ENCODE measurements around the gene SERGEF. TPM values are rescaled to one million over a fixed set of nuclear protein-coding genes. Genes with fewer than 3 reads are reported as not detected.

Gene SERGEF
- total and polyA plus RNA-seq, 2 of the 13 experiments (the other 11 are each of a cell fraction or from before 2014, with no cell fraction given) = 54.5 to 114 TPM

- TF ChIP-seq STAG1 (CRISPR knock-in tag; IDR thresholded peaks at IDR 0.05) (peak; percentile 94), HNRNPL (IDR thresholded peaks at IDR 0.05; ENCODE audit: low read depth, low read length) (0 out of 2 replicates have a peak, but pooled peaks have one; percentile 36), TBP (CRISPR knock-in tag; IDR thresholded peaks at IDR 0.05) (no peak), ATAD3A (CRISPR knock-in tag; IDR thresholded peaks at IDR 0.05) (no peak), KLF9 (CRISPR knock-in tag; IDR thresholded peaks at IDR 0.05; ENCODE audit: low read depth) (no peak), ZFY (CRISPR knock-in tag; IDR thresholded peaks at IDR 0.05) (peak; percentile 22; the same call in 1 of the 2 replicates), MAZ (IDR thresholded peaks at IDR 0.05; ENCODE audit: borderline replicate concordance, low read depth, low read length) (no peak), MAZ (CRISPR knock-in tag; IDR thresholded peaks at IDR 0.05; ENCODE audit: low read depth) (no peak), ZBTB43 (CRISPR knock-in tag; conservative IDR thresholded peaks at IDR 0.05) (no peak), ZNF333 (CRISPR knock-in tag; IDR thresholded peaks at IDR 0.05; ENCODE audit: borderline replicate concordance) (no peak), ZC3H13 (CRISPR knock-in tag; IDR thresholded peaks at IDR 0.05) (no peak), MAFK (conservative IDR thresholded peaks at IDR 0.05 in 1 of 2, IDR thresholded peaks at IDR 0.05 in 1 of 2; ENCODE audit: low read length in 2 of 2) (no peak), HHEX (CRISPR knock-in tag; IDR thresholded peaks at IDR 0.05) (peak; percentile 8; the same call in 1 of the 2 replicates), PHF8 (CRISPR knock-in tag; IDR thresholded peaks at IDR 0.05) (no peak), SCMH1 (CRISPR knock-in tag; IDR thresholded peaks at IDR 0.05; ENCODE audit: borderline replicate concordance) (no peak), ZNF552 (CRISPR knock-in tag; IDR thresholded peaks at IDR 0.05; ENCODE audit: borderline replicate concordance) (no peak), ZNF17 (CRISPR knock-in tag; IDR thresholded peaks at IDR 0.05) (no peak), MAFG (CRISPR knock-in tag; IDR thresholded peaks at IDR 0.05) (no peak), CENPBD1 (CRISPR knock-in tag; IDR thresholded peaks at IDR 0.05; ENCODE audit: borderline replicate concordance, low read depth) (no peak), USF2 (IDR thresholded peaks at IDR 0.05; ENCODE audit: low read depth, low read length) (no peak), USF2 (CRISPR knock-in tag; IDR thresholded peaks at IDR 0.05; ENCODE audit: borderline replicate concordance) (no peak), ZNF589 (CRISPR knock-in tag; conservative IDR thresholded peaks at IDR 0.05) (no peak), ZNF569 (CRISPR knock-in tag; IDR thresholded peaks at IDR 0.05; ENCODE audit: borderline replicate concordance) (no peak), NAIF1 (CRISPR knock-in tag; IDR thresholded peaks at IDR 0.05; ENCODE audit: borderline replicate concordance) (no peak), NRL (CRISPR knock-in tag; IDR thresholded peaks at IDR 0.05; ENCODE audit: borderline replicate concordance) (no peak; the same call in 1 of the 2 replicates), AKAP8 (CRISPR knock-in tag; IDR thresholded peaks at IDR 0.05) (no peak), SALL1 (CRISPR knock-in tag; IDR thresholded peaks at IDR 0.05) (peak; percentile 66)
Measured at GRCh38 chr11:17760102-17761029, 252.5 kb downstream of the SERGEF start (continued).
